Measurements from ENCODE around the gene MKNK2. TPM values are rescaled to one million over a fixed set of nuclear protein-coding genes. Genes with fewer than 3 reads are reported as not detected.
A peak's percentile ranks its signal among the peaks of the same experiment; 100 is the strongest.

The MKNK2 gene
- total and polyA plus RNA-seq, 11 donors = 110 to 318 (median 155) TPM

DNA sequence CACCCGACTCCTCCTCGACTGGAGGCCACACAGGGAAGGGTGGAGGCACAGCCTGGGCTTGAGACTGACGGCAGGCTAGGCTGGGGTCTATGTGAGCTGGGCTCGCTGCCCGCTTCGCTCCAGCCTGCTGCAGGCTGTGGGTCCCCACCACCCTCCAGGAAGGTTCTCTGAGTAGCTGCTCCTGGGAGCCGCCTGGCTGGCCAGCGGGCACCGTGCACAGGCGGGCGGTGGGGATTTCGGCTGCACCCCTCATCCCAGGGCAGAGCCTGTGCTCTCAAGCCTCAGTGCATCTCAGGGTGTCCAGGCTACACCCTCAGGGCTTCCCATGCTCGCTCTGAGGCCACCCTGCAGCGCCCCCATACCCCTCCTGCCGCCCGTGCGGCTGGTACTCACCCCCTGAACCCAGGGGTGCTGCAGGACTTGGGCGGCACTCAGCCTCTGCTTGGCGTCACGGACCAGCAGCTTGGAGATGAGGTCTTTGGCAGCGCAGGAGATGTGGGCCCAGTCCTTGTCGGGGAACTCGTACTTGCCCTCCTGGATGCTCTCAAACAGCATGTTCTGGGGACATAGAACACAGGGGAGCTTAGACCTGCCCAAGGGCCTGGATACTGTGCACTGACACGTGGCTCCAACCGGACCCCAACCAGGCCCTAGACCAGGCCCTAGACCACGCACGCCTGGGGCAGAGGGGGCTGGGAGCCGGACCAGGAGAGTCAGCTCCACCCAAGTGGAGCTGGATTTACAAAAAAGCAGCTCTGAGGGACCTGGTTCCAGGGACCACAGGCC is 10.2 kb downstream of the MKNK2 start:
- ATAC-seq (no peak), DNase-seq (peak in 1 of 5 donors; percentile 48)
- peaks cover 13 to 71% (median 56%) of the 10 kb centered on the region in 12 donors for H3K4me1 ChIP-seq
- H3K27me3 ChIP-seq = no peaks in the 10 kb centered on the region
- TF ChIP-seq POLR2A (IDR thresholded peaks at IDR 0.05) (no peak), CTCF (IDR thresholded peaks at IDR 0.05) (no peak)
- peaks cover 0 to 77% (median 62%) of the 10 kb centered on the region in 9 donors for H3K36me3 ChIP-seq
- 77 to 81% (median 79%) methylated on average over 19 to 28 of the region's 28 CpGs for WGBS, 4 donors
- H3K27ac ChIP-seq = peak overlapping the region; percentile 71 to 99 (median 90)
- peaks cover 0 to 6% (median 2%) of the 10 kb centered on the region in 12 donors for H3K9me3 ChIP-seq
- intact Hi-C loops (cut with DNase I) = no loop called here
- peak overlapping the region in 5 of 12 donors; percentile 23 to 56 (median 34) for H3K4me3 ChIP-seq

DNA sequence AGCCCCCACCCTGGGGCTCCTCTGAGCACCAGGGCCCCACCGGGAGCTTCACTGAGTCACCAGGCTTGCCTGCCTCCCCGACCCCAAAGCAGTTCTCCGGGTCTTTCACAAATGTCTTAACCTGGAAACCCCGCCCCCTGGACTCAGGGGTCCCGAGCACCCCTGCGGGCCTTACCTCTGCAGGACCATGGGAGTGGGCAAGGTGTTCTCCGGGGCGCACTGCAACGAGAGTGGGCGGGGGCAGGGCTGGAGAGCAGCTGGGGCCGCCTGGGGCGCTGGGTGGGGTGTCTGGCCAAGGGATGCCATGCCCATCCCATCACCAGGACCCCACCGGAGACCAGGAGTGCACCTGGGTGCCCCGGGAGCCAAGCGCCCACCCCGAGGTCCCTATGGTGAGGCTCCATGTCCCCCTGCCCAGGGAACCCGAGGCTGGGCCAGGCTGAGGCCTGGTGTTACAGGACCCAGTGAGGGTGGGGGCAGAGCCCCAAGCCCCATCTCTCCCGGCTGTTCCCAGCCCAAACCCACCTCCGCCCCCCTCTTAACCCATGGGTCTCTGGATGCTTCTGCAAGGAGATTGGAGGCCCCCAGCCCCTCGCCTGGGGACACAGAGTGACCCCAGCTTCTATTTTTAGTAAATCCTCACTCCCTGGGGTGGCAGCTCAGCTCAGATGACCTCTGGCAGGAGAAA is 10.9 kb downstream of the MKNK2 start:
- Histone ChIP-seq H3K4me1 (peaks cover 7 to 63% (median 49%) of the 10 kb centered on the region in 12 donors), H3K36me3 (peaks cover 0 to 70% (median 55%) of the 10 kb centered on the region in 9 donors), H3K27ac (peak overlapping the region; percentile 63 to 99 (median 90)), H3K27me3 (no peaks in the 10 kb centered on the region), H3K9me3 (peaks cover 0 to 13% (median 8%) of the 10 kb centered on the region in 12 donors), H3K4me3 (no peak overlapping the region)
- 80 to 85% (median 81%) methylated on average over 11 to 20 of the region's 20 CpGs for WGBS, 4 donors
- peak in 1 of 4 donors; percentile 6 for ATAC-seq
- no peak for TF ChIP-seq CTCF (IDR thresholded peaks at IDR 0.05)
- no peak for TF ChIP-seq POLR2A (IDR thresholded peaks at IDR 0.05)
- DNase-seq = peak in 1 of 5 donors; percentile 33
- intact Hi-C loops (cut with DNase I) = no loop called here

DNA sequence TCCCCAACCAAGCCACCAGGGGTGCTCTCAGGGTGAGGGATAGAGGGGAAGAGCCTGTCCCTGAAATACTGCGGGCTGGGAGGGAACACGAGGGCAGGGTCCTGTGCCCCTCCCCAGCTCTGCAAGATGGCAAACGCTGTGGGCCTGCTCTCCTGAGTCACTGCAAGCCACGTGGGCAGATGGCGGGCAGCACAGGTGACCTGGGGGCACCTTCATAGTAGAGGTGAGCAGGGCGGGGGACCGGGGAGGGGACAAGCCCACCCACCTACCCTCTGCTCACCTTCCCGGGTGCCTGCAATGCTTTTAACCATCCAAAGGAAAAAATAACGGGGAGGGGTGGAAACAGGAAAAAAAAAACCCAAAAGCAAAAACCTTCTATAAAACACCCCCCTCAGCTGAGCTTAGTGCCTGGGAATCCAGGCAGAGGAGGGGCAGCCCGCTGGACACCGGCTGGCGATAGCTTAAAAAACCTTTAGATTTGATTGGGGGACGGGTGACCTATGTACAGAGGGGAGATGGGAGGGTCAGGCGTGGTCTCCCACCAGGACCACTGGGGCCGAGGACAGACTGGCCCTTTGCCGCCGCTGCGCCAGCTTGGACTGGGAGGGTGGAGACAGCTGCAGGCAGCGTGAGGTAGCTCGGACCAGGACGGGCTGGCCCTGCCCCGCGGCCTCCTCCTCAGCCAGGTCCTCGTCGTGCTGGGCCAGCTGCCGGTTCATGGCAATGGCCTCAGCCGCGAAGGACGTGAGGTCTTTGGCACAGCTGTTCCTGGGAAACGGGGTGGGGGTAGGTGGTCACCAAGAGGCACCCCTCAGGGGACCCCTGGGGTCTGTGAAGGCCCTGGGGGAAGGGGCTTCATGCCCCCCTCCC is 11.7 kb downstream of the MKNK2 start:
- no peak for TF ChIP-seq CTCF (IDR thresholded peaks at IDR 0.05)
- no peak for TF ChIP-seq POLR2A (IDR thresholded peaks at IDR 0.05)
- H3K9me3 ChIP-seq = peaks cover 0 to 13% (median 8%) of the 10 kb centered on the region in 12 donors
- intact Hi-C loops (cut with DNase I) = no loop called here
- peaks cover 7 to 61% (median 42%) of the 10 kb centered on the region in 12 donors for H3K4me1 ChIP-seq
- peak in 1 of 5 donors; percentile 55 for DNase-seq
- H3K4me3 ChIP-seq = no peak overlapping the region
- 71 to 82% (median 78%) methylated on average over 30 of the region's 30 CpGs for WGBS, 4 donors
- H3K36me3 ChIP-seq = peaks cover 0 to 64% (median 51%) of the 10 kb centered on the region in 9 donors
- no peaks in the 10 kb centered on the region for H3K27me3 ChIP-seq
- H3K27ac ChIP-seq = peak overlapping the region in 11 of 12 donors; percentile 71 to 99 (median 90)
- ATAC-seq = no peak
